ENCODE results near the gene PRUNE2.

PRUNE2 gene

DNA sequence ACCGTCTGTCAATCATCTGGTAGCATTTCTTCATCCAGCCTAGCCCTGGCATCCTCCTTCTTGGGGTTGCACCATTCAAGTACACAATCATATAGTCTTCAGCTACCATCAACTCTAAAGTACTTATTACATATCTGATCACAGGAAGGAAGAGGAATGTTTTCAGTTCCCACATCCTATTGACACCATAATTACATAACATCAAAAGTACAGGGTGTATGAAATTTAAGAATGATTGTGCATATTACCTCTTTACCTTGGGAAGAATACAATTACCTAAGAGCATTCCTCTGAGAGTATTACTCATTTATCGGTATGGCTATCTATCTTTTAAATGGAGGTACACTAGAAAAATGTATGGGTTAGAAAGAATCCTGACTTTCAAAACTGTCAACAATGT lies 268.5 kb downstream of the PRUNE2 start:
- Histone ChIP-seq H3K79me2 (ENCODE audit: insufficient read depth, low read length) (no peaks in the 10 kb centered on the region), H3K4me3 (ENCODE audit: insufficient read depth, low read length, poor library complexity, severe bottlenecking) (no peak overlapping the region), H3F3A (ENCODE audit: insufficient read depth) (no peaks in the 10 kb centered on the region), H3K27ac (ENCODE audit: low read depth, low read length) (no peak overlapping the region), H3K9me2 (replicated peaks; ENCODE audit: insufficient read depth, low read length) (no peaks in the 10 kb centered on the region), H4K20me1 (ENCODE audit: low read depth, low read length) (no peaks in the 10 kb centered on the region), H2AFZ (ENCODE audit: low read depth, low read length, severe bottlenecking) (no peak overlapping the region), H3K9ac (ENCODE audit: low read length) (no peak overlapping the region), H3K9me3 (ENCODE audit: insufficient read depth, low read length) (no peaks in the 10 kb centered on the region), H3K27me3 (ENCODE audit: low read length) (no peaks in the 10 kb centered on the region), H3K36me3 (ENCODE audit: low read length) (no peaks in the 10 kb centered on the region), H3K4me2 (ENCODE audit: low read depth, low read length, poor library complexity, severe bottlenecking) (no peak overlapping the region)
- TF ChIP-seq, protein P1, sequence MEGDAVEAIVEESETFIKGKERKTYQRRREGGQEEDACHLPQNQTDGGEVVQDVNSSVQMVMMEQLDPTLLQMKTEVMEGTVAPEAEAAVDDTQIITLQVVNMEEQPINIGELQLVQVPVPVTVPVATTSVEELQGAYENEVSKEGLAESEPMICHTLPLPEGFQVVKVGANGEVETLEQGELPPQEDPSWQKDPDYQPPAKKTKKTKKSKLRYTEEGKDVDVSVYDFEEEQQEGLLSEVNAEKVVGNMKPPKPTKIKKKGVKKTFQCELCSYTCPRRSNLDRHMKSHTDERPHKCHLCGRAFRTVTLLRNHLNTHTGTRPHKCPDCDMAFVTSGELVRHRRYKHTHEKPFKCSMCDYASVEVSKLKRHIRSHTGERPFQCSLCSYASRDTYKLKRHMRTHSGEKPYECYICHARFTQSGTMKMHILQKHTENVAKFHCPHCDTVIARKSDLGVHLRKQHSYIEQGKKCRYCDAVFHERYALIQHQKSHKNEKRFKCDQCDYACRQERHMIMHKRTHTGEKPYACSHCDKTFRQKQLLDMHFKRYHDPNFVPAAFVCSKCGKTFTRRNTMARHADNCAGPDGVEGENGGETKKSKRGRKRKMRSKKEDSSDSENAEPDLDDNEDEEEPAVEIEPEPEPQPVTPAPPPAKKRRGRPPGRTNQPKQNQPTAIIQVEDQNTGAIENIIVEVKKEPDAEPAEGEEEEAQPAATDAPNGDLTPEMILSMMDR (IDR thresholded peaks at IDR 0.05; ENCODE audit: insufficient read depth, low read length, poor library complexity, severe bottlenecking): no peak
- no peak for TF ChIP-seq EZH2phosphoT487 (conservative IDR thresholded peaks at IDR 0.05; ENCODE audit: low read length)

- H3K36me3 ChIP-seq (ENCODE audit: low read length): no peaks in the 10 kb centered on the region
- no peak overlapping the region for H3K4me2 ChIP-seq (ENCODE audit: low read depth, low read length, poor library complexity, severe bottlenecking)
- H2AFZ ChIP-seq (ENCODE audit: low read depth, low read length, severe bottlenecking): no peak overlapping the region
- H3F3A ChIP-seq (ENCODE audit: insufficient read depth): no peaks in the 10 kb centered on the region
- no peaks in the 10 kb centered on the region for H3K9me2 ChIP-seq (replicated peaks; ENCODE audit: insufficient read depth, low read length)
- H4K20me1 ChIP-seq (ENCODE audit: low read depth, low read length): no peaks in the 10 kb centered on the region
- TF ChIP-seq, protein P1 (IDR thresholded peaks at IDR 0.05; ENCODE audit: insufficient read depth, low read length, poor library complexity, severe bottlenecking): no peak
- no peak for TF ChIP-seq EZH2phosphoT487 (conservative IDR thresholded peaks at IDR 0.05; ENCODE audit: low read length)
- no peaks in the 10 kb centered on the region for H3K79me2 ChIP-seq (ENCODE audit: insufficient read depth, low read length)
- H3K27me3 ChIP-seq (ENCODE audit: low read length): no peaks in the 10 kb centered on the region
- no peaks in the 10 kb centered on the region for H3K9me3 ChIP-seq (ENCODE audit: insufficient read depth, low read length)
- no peak overlapping the region for H3K4me3 ChIP-seq (ENCODE audit: insufficient read depth, low read length, poor library complexity, severe bottlenecking)
- H3K9ac ChIP-seq (ENCODE audit: low read length): no peak overlapping the region
- H3K27ac ChIP-seq (ENCODE audit: low read depth, low read length): no peak overlapping the region
Measured at GRCh38 chr9:76634356-76635054, 271.4 kb downstream of the PRUNE2 start.

- no peaks in the 10 kb centered on the region for H3K36me3 ChIP-seq (ENCODE audit: low read length)
- H3K79me2 ChIP-seq (ENCODE audit: insufficient read depth, low read length): no peaks in the 10 kb centered on the region
- H3K9me3 ChIP-seq (ENCODE audit: insufficient read depth, low read length): no peaks in the 10 kb centered on the region
- TF ChIP-seq, protein P1 (IDR thresholded peaks at IDR 0.05; ENCODE audit: insufficient read depth, low read length, poor library complexity, severe bottlenecking): no peak
- TF ChIP-seq EZH2phosphoT487 (conservative IDR thresholded peaks at IDR 0.05; ENCODE audit: low read length): no peak
- no peak overlapping the region for H3K4me2 ChIP-seq (ENCODE audit: low read depth, low read length, poor library complexity, severe bottlenecking)
- no peaks in the 10 kb centered on the region for H3K9me2 ChIP-seq (replicated peaks; ENCODE audit: insufficient read depth, low read length)
- no peak overlapping the region for H3K9ac ChIP-seq (ENCODE audit: low read length)
- no peak overlapping the region for H3K27ac ChIP-seq (ENCODE audit: low read depth, low read length)
- no peak overlapping the region for H3K4me3 ChIP-seq (ENCODE audit: insufficient read depth, low read length, poor library complexity, severe bottlenecking)
- H4K20me1 ChIP-seq (ENCODE audit: low read depth, low read length): no peaks in the 10 kb centered on the region
- no peaks in the 10 kb centered on the region for H3K27me3 ChIP-seq (ENCODE audit: low read length)
- no peak overlapping the region for H2AFZ ChIP-seq (ENCODE audit: low read depth, low read length, severe bottlenecking)
- H3F3A ChIP-seq (ENCODE audit: insufficient read depth): no peaks in the 10 kb centered on the region
Measured at GRCh38 chr9:76630916-76631315, 275.0 kb downstream of the PRUNE2 start.
